ENCODE data around the gene SPATA6L. TPM values are rescaled to one million over a fixed set of nuclear protein-coding genes. Genes with fewer than 3 reads are reported as not detected.
A peak's percentile ranks its signal among the peaks of the same experiment; 100 is the strongest.
"Not testable (repeated sequence)": the region's sequence is repeated elsewhere in the genome, so short reads cannot be mapped to it uniquely, and the experiment has no call there.

The SPATA6L gene
- total and polyA plus RNA-seq, 5 donors from 2014 or later = 0.21 to 2.5 (median 1.5) TPM

- not testable (repeated sequence) for H3K4me1 Mint-ChIP-seq
These were observed 10.1 kb downstream of the SPATA6L start for GRCh38 chr9:4656196-4656595.

GRCh38 chr9:4654538-4654937, 11.7 kb downstream of the SPATA6L start:
- H3K36me3 Mint-ChIP-seq = peaks cover 4% of the 10 kb centered on the region
- H3K9me3 Mint-ChIP-seq = no peaks in the 10 kb centered on the region
- Histone ChIP-seq H3K27ac (ENCODE audit: insufficient read depth, low read length, poor library complexity, severe bottlenecking) (no peak overlapping the region), H3K9me3 (ENCODE audit: control insufficient read depth in 2 of 2, low read length in 2 of 2) (no peaks in the 10 kb centered on the region), H3K27me3 (ENCODE audit: control insufficient read depth, insufficient read depth, low read length) (peaks cover 2% of the 10 kb centered on the region), H3K4me1 (ENCODE audit: control insufficient read depth, insufficient read depth, low read length, poor library complexity, severe bottlenecking) (no peaks in the 10 kb centered on the region), H3K36me3 (ENCODE audit: control insufficient read depth, insufficient read depth, low read length) (no peaks in the 10 kb centered on the region), H3K4me3 (ENCODE audit: low read depth, low read length) (no peak overlapping the region)
- no peak overlapping the region for H3K27ac Mint-ChIP-seq
- DNase-seq (no peak), ATAC-seq (ENCODE audit: low read depth in 2 of 2) (no peak)
- H3K27me3 Mint-ChIP-seq = peaks cover 9% of the 10 kb centered on the region
- no peak overlapping the region for H3K4me3 Mint-ChIP-seq
- peaks cover 0 to 7% (median 0%) of the 10 kb centered on the region in 4 donors for H3K4me1 Mint-ChIP-seq

More at GRCh38 chr9:4656196-4656595, 10.1 kb downstream of the SPATA6L start:
- H3K4me1 ChIP-seq (ENCODE audit: control insufficient read depth, insufficient read depth, low read length, poor library complexity, severe bottlenecking); H3K27me3 Mint-ChIP-seq; H3K9me3 Mint-ChIP-seq; H3K36me3 Mint-ChIP-seq; H3K4me3 ChIP-seq (ENCODE audit: low read depth, low read length); H3K27ac ChIP-seq (ENCODE audit: insufficient read depth, low read length, poor library complexity, severe bottlenecking); DNase-seq; H3K27ac Mint-ChIP-seq; H3K36me3 ChIP-seq (ENCODE audit: control insufficient read depth, insufficient read depth, low read length); H3K9me3 ChIP-seq (ENCODE audit: control insufficient read depth in 2 of 2, low read length in 2 of 2); H3K27me3 ChIP-seq (ENCODE audit: control insufficient read depth, insufficient read depth, low read length); ATAC-seq (ENCODE audit: low read depth in 2 of 2): not testable (repeated sequence)
- H3K4me3 Mint-ChIP-seq = peak overlapping the region in 1 of 4 donors; percentile 74

- Histone ChIP-seq H3K4me3 (ENCODE audit: low read depth, low read length) (no peak overlapping the region), H3K4me1 (ENCODE audit: control insufficient read depth, insufficient read depth, low read length, poor library complexity, severe bottlenecking) (no peaks in the 10 kb centered on the region), H3K36me3 (ENCODE audit: control insufficient read depth, insufficient read depth, low read length) (no peaks in the 10 kb centered on the region), H3K27ac (ENCODE audit: insufficient read depth, low read length, poor library complexity, severe bottlenecking) (no peak overlapping the region), H3K27me3 (ENCODE audit: control insufficient read depth, insufficient read depth, low read length) (peaks cover 2% of the 10 kb centered on the region), H3K9me3 (ENCODE audit: control insufficient read depth in 2 of 2, low read length in 2 of 2) (no peaks in the 10 kb centered on the region)
- Mint-ChIP-seq H3K4me3 (no peak overlapping the region), H3K4me1 (peaks cover 0 to 7% (median 0%) of the 10 kb centered on the region in 4 donors), H3K27me3 (peaks cover 9% of the 10 kb centered on the region), H3K9me3 (no peaks in the 10 kb centered on the region), H3K36me3 (peaks cover 4% of the 10 kb centered on the region), H3K27ac (no peak overlapping the region)
- ATAC-seq (ENCODE audit: low read depth in 2 of 2) = no peak
- no peak for DNase-seq
These were observed 12.2 kb downstream of the SPATA6L start for GRCh38 chr9:4654084-4654483.

- DNase-seq = no peak
- H3K9me3 ChIP-seq (ENCODE audit: control insufficient read depth in 2 of 2, low read length in 2 of 2) = no peaks in the 10 kb centered on the region
- H3K27me3 ChIP-seq (ENCODE audit: control insufficient read depth, insufficient read depth, low read length) = no peaks in the 10 kb centered on the region
- no peak overlapping the region for H3K4me3 ChIP-seq (ENCODE audit: low read depth, low read length)
- Mint-ChIP-seq H3K4me3 (no peak overlapping the region), H3K36me3 (no peaks in the 10 kb centered on the region), H3K9me3 (no peaks in the 10 kb centered on the region), H3K27me3 (no peaks in the 10 kb centered on the region), H3K27ac (no peak overlapping the region), H3K4me1 (peaks cover 0 to 14% (median 7%) of the 10 kb centered on the region in 4 donors)
- peaks cover 11% of the 10 kb centered on the region for H3K4me1 ChIP-seq (ENCODE audit: control insufficient read depth, insufficient read depth, low read length, poor library complexity, severe bottlenecking)
- H3K27ac ChIP-seq (ENCODE audit: insufficient read depth, low read length, poor library complexity, severe bottlenecking) = no peak overlapping the region
- no peaks in the 10 kb centered on the region for H3K36me3 ChIP-seq (ENCODE audit: control insufficient read depth, insufficient read depth, low read length)
- no peak for ATAC-seq (ENCODE audit: low read depth in 2 of 2)
These were observed 23.9 kb downstream of the SPATA6L start for GRCh38 chr9:4642351-4642750.

- Mint-ChIP-seq H3K36me3 (no peaks in the 10 kb centered on the region), H3K27me3 (no peaks in the 10 kb centered on the region), H3K4me3 (no peak overlapping the region), H3K4me1 (peaks cover 0 to 14% (median 7%) of the 10 kb centered on the region in 4 donors), H3K27ac (no peak overlapping the region), H3K9me3 (no peaks in the 10 kb centered on the region)
- peak in 1 of 2 donors; percentile 50 for ATAC-seq (ENCODE audit: low read depth in 2 of 2)
- DNase-seq = peak; percentile 27 to 68 (median 53)
- peaks cover 2% of the 10 kb centered on the region for H3K27me3 ChIP-seq (ENCODE audit: control insufficient read depth, insufficient read depth, low read length)
- H3K4me1 ChIP-seq (ENCODE audit: control insufficient read depth, insufficient read depth, low read length, poor library complexity, severe bottlenecking) = peaks cover 11% of the 10 kb centered on the region
- H3K4me3 ChIP-seq (ENCODE audit: low read depth, low read length) = no peak overlapping the region
- no peaks in the 10 kb centered on the region for H3K36me3 ChIP-seq (ENCODE audit: control insufficient read depth, insufficient read depth, low read length)
- H3K9me3 ChIP-seq (ENCODE audit: control insufficient read depth in 2 of 2, low read length in 2 of 2) = no peaks in the 10 kb centered on the region
- no peak overlapping the region for H3K27ac ChIP-seq (ENCODE audit: insufficient read depth, low read length, poor library complexity, severe bottlenecking)
These were observed 26.3 kb downstream of the SPATA6L start for GRCh38 chr9:4640027-4640426.

- Histone ChIP-seq H3K4me1 (ENCODE audit: control insufficient read depth, insufficient read depth, low read length, poor library complexity, severe bottlenecking) (peaks cover 11% of the 10 kb centered on the region), H3K36me3 (ENCODE audit: control insufficient read depth, insufficient read depth, low read length) (no peaks in the 10 kb centered on the region), H3K4me3 (ENCODE audit: low read depth, low read length) (no peak overlapping the region), H3K27ac (ENCODE audit: insufficient read depth, low read length, poor library complexity, severe bottlenecking) (no peak overlapping the region), H3K9me3 (ENCODE audit: control insufficient read depth in 2 of 2, low read length in 2 of 2) (no peaks in the 10 kb centered on the region), H3K27me3 (ENCODE audit: control insufficient read depth, insufficient read depth, low read length) (peaks cover 2% of the 10 kb centered on the region)
- Mint-ChIP-seq H3K27me3 (no peaks in the 10 kb centered on the region), H3K4me3 (no peak overlapping the region), H3K9me3 (no peaks in the 10 kb centered on the region), H3K27ac (peak overlapping the region in 2 of 3 donors; percentile 22 to 28), H3K36me3 (no peaks in the 10 kb centered on the region), H3K4me1 (peaks cover 0 to 14% (median 7%) of the 10 kb centered on the region in 4 donors)
- no peak for DNase-seq
- ATAC-seq (ENCODE audit: low read depth in 2 of 2) = no peak
These were observed 26.9 kb downstream of the SPATA6L start for GRCh38 chr9:4639420-4639819.

GRCh38 chr9:4638968-4639367, 27.3 kb downstream of the SPATA6L start:
- Mint-ChIP-seq H3K27ac (peak overlapping the region in 1 of 3 donors; percentile 22), H3K36me3 (no peaks in the 10 kb centered on the region), H3K27me3 (no peaks in the 10 kb centered on the region), H3K9me3 (no peaks in the 10 kb centered on the region), H3K4me3 (no peak overlapping the region), H3K4me1 (peaks cover 0 to 14% (median 7%) of the 10 kb centered on the region in 4 donors)
- H3K9me3 ChIP-seq (ENCODE audit: control insufficient read depth in 2 of 2, low read length in 2 of 2) = no peaks in the 10 kb centered on the region
- DNase-seq = no peak
- ATAC-seq (ENCODE audit: low read depth in 2 of 2) = no peak
- no peaks in the 10 kb centered on the region for H3K36me3 ChIP-seq (ENCODE audit: control insufficient read depth, insufficient read depth, low read length)
- peaks cover 2% of the 10 kb centered on the region for H3K27me3 ChIP-seq (ENCODE audit: control insufficient read depth, insufficient read depth, low read length)
- H3K4me3 ChIP-seq (ENCODE audit: low read depth, low read length) = no peak overlapping the region
- no peak overlapping the region for H3K27ac ChIP-seq (ENCODE audit: insufficient read depth, low read length, poor library complexity, severe bottlenecking)
- H3K4me1 ChIP-seq (ENCODE audit: control insufficient read depth, insufficient read depth, low read length, poor library complexity, severe bottlenecking) = peaks cover 11% of the 10 kb centered on the region

- Mint-ChIP-seq H3K36me3 (no peaks in the 10 kb centered on the region), H3K4me1 (peaks cover 0 to 5% (median 3%) of the 10 kb centered on the region in 4 donors), H3K27me3 (peaks cover 7% of the 10 kb centered on the region), H3K9me3 (no peaks in the 10 kb centered on the region), H3K27ac (peak overlapping the region in 1 of 3 donors; percentile 30), H3K4me3 (no peak overlapping the region)
- no peaks in the 10 kb centered on the region for H3K36me3 ChIP-seq (ENCODE audit: control insufficient read depth, insufficient read depth, low read length)
- DNase-seq (no peak), ATAC-seq (ENCODE audit: low read depth in 2 of 2) (no peak)
- no peak overlapping the region for H3K27ac ChIP-seq (ENCODE audit: insufficient read depth, low read length, poor library complexity, severe bottlenecking)
- H3K4me1 ChIP-seq (ENCODE audit: control insufficient read depth, insufficient read depth, low read length, poor library complexity, severe bottlenecking) = no peaks in the 10 kb centered on the region
- peaks cover 2% of the 10 kb centered on the region for H3K27me3 ChIP-seq (ENCODE audit: control insufficient read depth, insufficient read depth, low read length)
- H3K4me3 ChIP-seq (ENCODE audit: low read depth, low read length) = no peak overlapping the region
- no peaks in the 10 kb centered on the region for H3K9me3 ChIP-seq (ENCODE audit: control insufficient read depth in 2 of 2, low read length in 2 of 2)
These were observed 35.4 kb downstream of the SPATA6L start for GRCh38 chr9:4630836-4631235.

Measured in CD4-positive, CD25-positive, alpha-beta regulatory T cell (primary cell).